Measurements from ENCODE around the gene GAPDHS. TPM values are rescaled to one million over a fixed set of nuclear protein-coding genes. Genes with fewer than 3 reads are reported as not detected.

The GAPDHS gene
- total and polyA plus RNA-seq, 8 donors: not detected

GRCh38 chr19:35511337-35511736 is 21.9 kb upstream of the GAPDHS start:
- Histone ChIP-seq H3K9me3 (no peaks in the 10 kb centered on the region), H3K27me3 (peaks cover 0 to 70% (median 5%) of the 10 kb centered on the region in 3 donors), H3K4me1 (peaks cover 0 to 25% (median 10%) of the 10 kb centered on the region in 4 donors), H3K36me3 (no peaks in the 10 kb centered on the region), H3K4me3 (no peak overlapping the region), H3K27ac (no peak overlapping the region)
- TF ChIP-seq POLR2AphosphoS5 (IDR thresholded peaks at IDR 0.05) (no peak), EP300 (IDR thresholded peaks at IDR 0.05) (no peak), POLR2A (IDR thresholded peaks at IDR 0.05) (no peak)
- TF ChIP-seq, protein P1, sequence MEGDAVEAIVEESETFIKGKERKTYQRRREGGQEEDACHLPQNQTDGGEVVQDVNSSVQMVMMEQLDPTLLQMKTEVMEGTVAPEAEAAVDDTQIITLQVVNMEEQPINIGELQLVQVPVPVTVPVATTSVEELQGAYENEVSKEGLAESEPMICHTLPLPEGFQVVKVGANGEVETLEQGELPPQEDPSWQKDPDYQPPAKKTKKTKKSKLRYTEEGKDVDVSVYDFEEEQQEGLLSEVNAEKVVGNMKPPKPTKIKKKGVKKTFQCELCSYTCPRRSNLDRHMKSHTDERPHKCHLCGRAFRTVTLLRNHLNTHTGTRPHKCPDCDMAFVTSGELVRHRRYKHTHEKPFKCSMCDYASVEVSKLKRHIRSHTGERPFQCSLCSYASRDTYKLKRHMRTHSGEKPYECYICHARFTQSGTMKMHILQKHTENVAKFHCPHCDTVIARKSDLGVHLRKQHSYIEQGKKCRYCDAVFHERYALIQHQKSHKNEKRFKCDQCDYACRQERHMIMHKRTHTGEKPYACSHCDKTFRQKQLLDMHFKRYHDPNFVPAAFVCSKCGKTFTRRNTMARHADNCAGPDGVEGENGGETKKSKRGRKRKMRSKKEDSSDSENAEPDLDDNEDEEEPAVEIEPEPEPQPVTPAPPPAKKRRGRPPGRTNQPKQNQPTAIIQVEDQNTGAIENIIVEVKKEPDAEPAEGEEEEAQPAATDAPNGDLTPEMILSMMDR (IDR thresholded peaks at IDR 0.05): no peak
- DNase-seq: no peak
- 73 to 86% (median 79%) methylated on average over 4 to 7 of the region's 7 CpGs for WGBS, 5 donors
- intact Hi-C loops (cut with DNase I; ENCODE audit: low total_unique reads): no loop called here

DNA sequence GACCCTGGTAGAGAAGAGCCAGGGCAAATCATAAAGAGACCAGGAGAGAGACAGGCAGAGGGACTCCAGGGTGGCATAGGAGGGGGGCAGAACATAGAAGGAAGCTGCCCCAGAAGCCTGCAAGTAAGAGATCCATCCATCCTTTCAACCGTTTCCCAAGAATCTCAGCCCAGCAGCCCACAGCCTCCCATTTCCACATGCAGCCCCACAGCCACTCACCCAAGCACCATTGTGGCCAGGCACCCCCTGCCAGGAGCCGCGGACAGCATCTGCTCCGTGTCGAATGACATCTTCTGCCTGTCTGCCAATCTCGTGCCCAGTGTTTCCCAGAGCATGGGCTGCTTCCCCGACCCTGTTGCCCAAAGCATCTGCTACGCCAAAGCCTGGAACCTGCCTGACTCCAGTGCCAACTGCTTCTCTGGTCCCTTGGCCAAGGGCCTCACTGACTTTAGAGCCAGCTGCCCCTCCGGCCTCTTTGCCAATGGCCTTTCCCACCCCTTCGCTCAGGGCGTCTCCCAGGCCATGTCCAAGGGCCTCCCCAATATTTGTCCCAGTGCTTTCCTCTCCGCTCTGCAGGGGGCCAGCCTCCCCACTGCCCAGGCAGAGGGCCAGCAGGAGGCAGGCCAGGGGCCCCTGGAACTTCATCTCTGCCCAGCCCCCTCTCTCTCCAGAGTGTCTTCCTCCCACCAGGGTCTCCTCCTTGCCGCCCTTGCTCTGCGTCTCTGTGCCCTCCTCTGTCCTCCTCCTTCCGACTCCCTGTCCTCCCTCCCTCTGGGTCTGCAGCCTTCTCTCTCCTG is 20.2 kb upstream of the GAPDHS start:
- H3K27ac ChIP-seq: no peak overlapping the region
- intact Hi-C loops (cut with DNase I; ENCODE audit: low total_unique reads): no loop called here
- no peaks in the 10 kb centered on the region for H3K9me3 ChIP-seq
- TF ChIP-seq POLR2AphosphoS5 (IDR thresholded peaks at IDR 0.05) (no peak), POLR2A (IDR thresholded peaks at IDR 0.05) (no peak), EP300 (IDR thresholded peaks at IDR 0.05) (no peak)
- TF ChIP-seq, protein P1 (IDR thresholded peaks at IDR 0.05): no peak
- 71 to 90% (median 84%) methylated on average over 15 of the region's 15 CpGs for WGBS, 5 donors
- H3K36me3 ChIP-seq: no peaks in the 10 kb centered on the region
- H3K4me1 ChIP-seq: peaks cover 0 to 25% (median 10%) of the 10 kb centered on the region in 4 donors
- DNase-seq: no peak
- peaks cover 0 to 65% (median 5%) of the 10 kb centered on the region in 3 donors for H3K27me3 ChIP-seq
- H3K4me3 ChIP-seq: no peak overlapping the region

DNA sequence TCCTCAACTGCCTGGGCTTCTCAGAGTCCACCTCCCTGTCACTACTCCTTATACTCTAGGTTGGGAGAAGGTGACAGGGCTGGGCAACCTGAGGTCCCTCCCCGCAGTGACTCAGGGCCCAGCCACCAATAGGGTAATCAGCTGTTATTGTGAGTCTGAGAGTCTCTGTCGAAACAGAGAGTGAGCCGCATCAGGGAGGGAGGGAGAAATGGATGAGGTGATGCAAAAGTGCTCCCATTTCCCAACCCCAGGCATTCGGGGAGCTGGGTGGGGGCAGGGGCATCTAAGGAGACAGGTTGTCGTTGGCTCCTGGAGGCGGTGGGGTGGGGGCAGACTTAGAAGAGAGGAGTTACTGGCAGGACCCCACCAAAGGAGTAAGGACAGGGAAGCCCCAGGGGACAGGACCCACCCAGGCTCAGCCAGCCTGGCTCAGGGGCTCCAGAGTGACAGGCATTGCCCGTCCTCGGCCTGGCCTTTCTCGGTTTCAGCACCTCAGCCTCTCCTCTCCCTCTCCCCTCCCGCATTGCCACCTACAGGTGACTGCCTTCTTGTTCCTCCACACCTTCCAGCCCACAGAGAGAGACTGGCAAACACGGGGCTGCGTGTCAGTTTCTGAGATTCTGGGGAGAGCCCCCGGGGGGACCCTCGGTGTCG is 19.5 kb upstream of the GAPDHS start, which contains the start of gene DMKN:
DMKN (minus strand) TSS at position 22 of the 654 bp plus-strand sequence. CDS start 174 bp downstream, outside the sequence.
- H3K9me3 ChIP-seq: no peaks in the 10 kb centered on the region
- WGBS, 5 donors: 22 to 37% (median 30%) methylated on average over 15 of the region's 15 CpGs
- H3K4me1 ChIP-seq: peaks cover 0 to 20% (median 10%) of the 10 kb centered on the region in 4 donors
- H3K27ac ChIP-seq: no peak within 1 kb of the TSS
- TF ChIP-seq, protein P1 (IDR thresholded peaks at IDR 0.05): no peak
- TF ChIP-seq POLR2AphosphoS5 (IDR thresholded peaks at IDR 0.05) (no peak), POLR2A (IDR thresholded peaks at IDR 0.05) (no peak), EP300 (IDR thresholded peaks at IDR 0.05) (no peak)
- peaks cover 0 to 58% (median 5%) of the 10 kb centered on the region in 3 donors for H3K27me3 ChIP-seq
- peak in 1 of 2 donors; percentile 58 for DNase-seq
- H3K36me3 ChIP-seq: no peaks in the 10 kb centered on the region
- intact Hi-C loops (cut with DNase I; ENCODE audit: low total_unique reads): no loop called here
- no peak within 1 kb of the TSS for H3K4me3 ChIP-seq

DNA sequence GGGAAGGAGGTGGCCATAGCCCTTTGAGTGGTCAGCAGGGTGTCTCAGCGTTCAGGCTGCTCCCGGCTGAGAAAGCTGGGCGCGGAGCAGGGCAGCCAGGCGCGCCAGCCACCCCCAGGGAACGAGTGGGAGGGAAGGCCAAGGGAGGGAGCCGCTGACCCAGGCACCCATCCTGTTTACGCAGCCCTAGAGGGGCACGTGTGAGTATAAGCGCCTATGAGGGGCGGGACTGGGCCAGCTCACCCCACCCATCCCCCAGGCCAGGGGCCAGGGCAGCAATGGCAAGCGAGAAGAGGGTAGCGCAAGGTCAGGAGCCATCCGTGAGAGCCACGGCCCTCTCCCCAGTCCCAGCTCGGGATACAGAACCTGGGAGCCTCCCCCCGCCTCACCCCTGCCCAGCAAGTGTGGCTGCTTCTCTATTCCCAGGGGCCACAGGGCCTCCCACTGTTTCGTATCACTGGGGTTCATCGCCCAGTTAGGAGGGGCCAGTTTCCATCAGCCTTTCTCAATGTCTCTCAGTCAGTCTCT is 18.9 kb upstream of the GAPDHS start:
- intact Hi-C loops (cut with DNase I; ENCODE audit: low total_unique reads): no loop called here
- Histone ChIP-seq H3K36me3 (no peaks in the 10 kb centered on the region), H3K27ac (no peak overlapping the region), H3K27me3 (peaks cover 0 to 55% (median 5%) of the 10 kb centered on the region in 3 donors), H3K4me3 (no peak overlapping the region), H3K4me1 (peaks cover 0 to 14% (median 10%) of the 10 kb centered on the region in 4 donors), H3K9me3 (no peaks in the 10 kb centered on the region)
- TF ChIP-seq POLR2A (IDR thresholded peaks at IDR 0.05): no peak
- TF ChIP-seq EP300 (IDR thresholded peaks at IDR 0.05): no peak
- TF ChIP-seq, protein P1 (IDR thresholded peaks at IDR 0.05): no peak
- no peak for TF ChIP-seq POLR2AphosphoS5 (IDR thresholded peaks at IDR 0.05)
- WGBS, 5 donors: 23 to 36% (median 27%) methylated on average over 10 to 20 of the region's 20 CpGs
- peak in 1 of 2 donors; percentile 53 for DNase-seq
